GM18517 (cell line): Measurements from ENCODE around the gene ANKRD33.

Experiments used
- ATAC-seq: cut with Tn5 transposase; IDR thresholded peaks from one replicate; pipeline ENCODE4 v1.9.1; 2021; ENCODE audit warnings: mild to moderate bottlenecking, moderate library complexity; ENCODE audit not compliant: unreplicated experiment

ANKRD33 gene

GRCh38 chr12:51855586-51856428 lies 32.1 kb upstream of the ANKRD33 start:
- ATAC-seq: no peak

- ATAC-seq: no peak
Measured at GRCh38 chr12:51860986-51861385, 26.9 kb upstream of the ANKRD33 start.

DNA sequence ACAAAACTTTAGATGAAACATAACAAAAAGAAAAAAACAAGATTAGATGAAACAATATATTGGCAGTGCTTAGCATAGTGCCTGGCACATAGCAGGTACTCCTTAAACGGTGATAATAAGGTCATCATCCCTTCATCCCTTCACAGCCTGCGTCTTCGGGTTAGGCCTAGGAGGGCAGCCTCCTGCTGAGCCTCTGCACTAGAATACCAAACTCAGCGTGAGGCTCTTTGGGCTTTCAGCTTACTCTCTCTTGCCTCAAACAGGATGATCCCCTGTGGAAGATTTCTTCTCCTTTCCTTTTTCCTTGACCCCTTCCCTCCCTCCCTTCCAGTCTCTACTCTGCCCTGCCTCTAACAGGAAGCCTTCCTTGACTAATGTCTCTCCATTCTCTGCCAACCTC lies 25.0 kb upstream of the ANKRD33 start:
- no peak for ATAC-seq

GRCh38 chr12:51863363-51863932 lies 24.5 kb upstream of the ANKRD33 start:
- no peak for ATAC-seq

GRCh38 chr12:51863933-51864832 lies 23.7 kb upstream of the ANKRD33 start:
- no peak for ATAC-seq

DNA sequence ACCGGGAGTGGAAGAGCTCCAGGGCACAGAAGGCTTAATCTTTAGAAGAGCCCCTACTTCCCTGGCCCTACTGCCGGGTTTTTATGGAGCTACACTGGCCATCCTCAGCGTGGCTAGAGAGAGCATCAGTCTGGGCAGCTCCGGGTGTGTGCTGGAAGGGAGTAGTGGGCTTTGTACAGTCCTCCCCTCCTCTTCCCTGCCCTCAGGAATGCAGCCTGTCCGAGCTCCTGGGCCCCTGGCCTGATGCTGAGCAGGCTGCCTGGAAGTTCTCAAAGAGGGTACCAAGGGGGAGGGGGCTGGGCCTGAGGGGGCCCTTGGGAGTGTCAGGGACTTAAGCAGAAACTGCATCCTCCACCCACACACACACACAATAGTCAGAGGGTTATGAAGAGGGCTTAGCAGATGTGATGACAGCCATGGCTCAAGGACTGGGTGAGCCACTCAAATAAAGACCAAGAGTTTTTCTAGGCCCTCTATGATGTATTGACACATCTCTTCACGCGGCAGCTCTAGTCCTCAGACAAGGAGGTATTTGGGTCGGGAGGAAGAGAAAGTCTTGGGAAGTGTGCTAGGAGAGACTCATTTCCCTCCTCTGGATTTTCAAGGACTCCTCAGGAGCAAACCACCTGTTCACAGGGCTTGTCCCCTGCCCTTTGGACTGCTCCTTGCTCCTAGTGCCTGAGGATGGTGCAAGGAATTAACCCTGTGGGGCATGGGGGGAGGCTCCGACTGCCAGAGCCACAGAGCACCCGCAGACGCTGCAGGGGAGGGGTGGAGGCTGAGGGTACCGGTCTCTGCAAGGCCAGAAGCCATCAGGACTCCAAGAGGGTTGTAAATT lies 22.9 kb upstream of the ANKRD33 start:
- ATAC-seq: no peak

- no peak for ATAC-seq
Measured at GRCh38 chr12:51865757-51866270, 22.1 kb upstream of the ANKRD33 start.

DNA sequence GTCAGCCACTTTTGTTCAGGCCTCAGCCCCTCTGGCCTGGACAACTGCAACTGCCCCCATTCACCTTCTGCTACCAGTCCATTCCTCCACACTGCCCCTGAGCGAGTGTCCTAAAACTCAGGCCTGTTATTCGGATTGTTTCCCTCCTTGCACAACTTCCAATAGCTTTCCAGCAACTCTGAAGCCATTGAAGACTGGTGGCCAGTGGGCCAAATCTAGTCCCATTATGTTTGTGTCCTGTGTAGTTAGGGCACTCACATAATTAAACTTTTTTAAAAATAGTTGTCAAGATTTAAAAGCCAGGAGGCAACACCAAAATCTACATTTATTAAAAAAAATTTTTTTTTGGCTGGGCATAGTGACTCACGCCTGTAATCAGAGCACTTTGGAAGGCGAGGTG lies 21.6 kb upstream of the ANKRD33 start:
- ATAC-seq: no peak

GRCh38 chr12:51866762-51867161 lies 21.1 kb upstream of the ANKRD33 start:
- no peak for ATAC-seq

- ATAC-seq: no peak
Measured at GRCh38 chr12:51867371-51867770, 20.5 kb upstream of the ANKRD33 start.

DNA sequence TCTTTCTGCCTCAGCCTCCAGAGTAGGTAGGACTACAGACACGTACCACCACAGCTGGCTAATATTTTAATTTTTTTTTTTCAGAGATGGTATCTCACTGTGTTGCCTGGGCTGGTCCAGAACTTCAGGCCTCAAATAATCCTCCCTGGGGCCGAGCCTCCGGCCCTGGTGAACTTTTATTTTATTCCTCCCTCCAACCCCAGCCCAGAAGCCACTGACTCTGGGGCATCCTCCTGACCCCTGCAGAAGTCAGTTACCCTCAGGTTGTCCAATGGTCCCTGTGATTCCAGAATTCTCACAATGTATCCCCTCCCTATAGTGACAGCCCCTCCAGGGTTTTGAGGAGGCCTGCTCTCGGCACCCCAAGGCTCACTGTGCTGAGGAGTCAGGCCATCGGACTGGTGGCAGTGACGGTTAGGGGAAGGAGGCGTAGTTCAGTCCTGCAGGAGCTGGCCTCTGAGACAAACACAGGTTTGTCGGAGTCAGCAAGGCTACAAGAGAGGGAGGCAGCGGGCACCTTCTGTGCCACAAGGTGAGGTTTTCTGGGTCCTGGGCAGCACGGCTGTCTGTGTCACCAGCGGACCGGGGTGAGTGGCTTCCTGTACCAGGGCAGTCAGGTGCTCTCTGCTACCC lies 20.0 kb upstream of the ANKRD33 start:
- ATAC-seq: no peak

- no peak for ATAC-seq
Measured at GRCh38 chr12:51868821-51869495, 18.9 kb upstream of the ANKRD33 start.

DNA sequence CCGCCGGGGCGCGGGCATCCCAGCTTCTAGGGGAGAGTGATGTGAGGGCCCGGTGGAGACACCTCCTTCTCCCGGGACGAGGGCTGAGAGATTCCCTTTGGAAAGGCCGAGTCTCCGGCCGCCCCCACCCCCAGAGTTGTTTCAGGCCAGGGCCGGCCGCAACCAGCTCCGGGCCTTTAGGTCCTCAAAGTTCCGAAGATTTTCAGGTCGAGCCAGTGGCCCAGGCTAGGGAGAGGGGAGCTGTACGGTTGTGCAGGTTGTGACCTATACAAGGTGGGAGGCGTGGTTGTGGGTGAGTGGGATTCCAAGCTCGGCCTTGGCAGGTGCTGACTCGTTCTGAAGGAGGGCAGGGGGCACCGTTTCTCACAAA lies 18.4 kb upstream of the ANKRD33 start:
- no peak for ATAC-seq

DNA sequence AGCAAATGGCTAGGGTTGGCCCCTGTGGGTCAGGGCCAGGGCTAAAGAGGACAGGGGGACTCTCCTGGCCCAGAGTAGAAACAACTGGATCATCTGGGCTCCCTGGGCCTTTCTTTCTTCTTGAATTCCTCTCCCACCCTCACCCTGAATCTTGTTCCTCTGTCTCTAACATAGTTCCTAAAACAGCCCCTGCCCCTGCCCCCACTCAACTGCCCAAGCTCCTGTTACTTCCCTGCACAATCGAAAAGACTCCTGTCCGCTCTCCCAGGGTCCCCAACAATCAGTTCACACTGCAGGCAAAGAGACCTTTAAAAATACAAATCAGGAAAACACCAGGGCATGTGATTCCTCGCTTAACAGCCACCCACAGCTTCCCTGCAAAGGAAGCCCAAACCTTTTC lies 18.0 kb upstream of the ANKRD33 start:
- no peak for ATAC-seq

- no peak for ATAC-seq
Measured at GRCh38 chr12:51870504-51870903, 17.4 kb upstream of the ANKRD33 start.

DNA sequence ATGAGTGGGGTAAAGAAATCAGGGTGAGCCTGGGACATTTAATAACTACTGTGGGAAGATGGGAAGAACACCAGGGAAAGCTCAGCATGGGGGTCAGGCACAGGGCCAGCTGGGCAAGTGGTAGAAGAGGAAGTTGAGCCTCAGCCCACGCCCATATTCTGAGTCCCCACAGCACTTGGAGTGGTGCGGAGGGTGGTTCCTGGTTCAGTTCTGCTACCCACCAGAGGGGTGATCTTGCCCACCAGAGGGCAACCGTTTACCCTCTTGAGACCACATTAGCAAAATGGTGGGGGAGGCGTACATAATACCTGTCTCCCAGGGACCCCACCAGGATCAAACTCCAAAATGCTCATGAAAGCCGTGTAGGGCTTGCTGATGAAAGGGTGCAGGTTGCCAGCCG lies 16.8 kb upstream of the ANKRD33 start:
- ATAC-seq: no peak

DNA sequence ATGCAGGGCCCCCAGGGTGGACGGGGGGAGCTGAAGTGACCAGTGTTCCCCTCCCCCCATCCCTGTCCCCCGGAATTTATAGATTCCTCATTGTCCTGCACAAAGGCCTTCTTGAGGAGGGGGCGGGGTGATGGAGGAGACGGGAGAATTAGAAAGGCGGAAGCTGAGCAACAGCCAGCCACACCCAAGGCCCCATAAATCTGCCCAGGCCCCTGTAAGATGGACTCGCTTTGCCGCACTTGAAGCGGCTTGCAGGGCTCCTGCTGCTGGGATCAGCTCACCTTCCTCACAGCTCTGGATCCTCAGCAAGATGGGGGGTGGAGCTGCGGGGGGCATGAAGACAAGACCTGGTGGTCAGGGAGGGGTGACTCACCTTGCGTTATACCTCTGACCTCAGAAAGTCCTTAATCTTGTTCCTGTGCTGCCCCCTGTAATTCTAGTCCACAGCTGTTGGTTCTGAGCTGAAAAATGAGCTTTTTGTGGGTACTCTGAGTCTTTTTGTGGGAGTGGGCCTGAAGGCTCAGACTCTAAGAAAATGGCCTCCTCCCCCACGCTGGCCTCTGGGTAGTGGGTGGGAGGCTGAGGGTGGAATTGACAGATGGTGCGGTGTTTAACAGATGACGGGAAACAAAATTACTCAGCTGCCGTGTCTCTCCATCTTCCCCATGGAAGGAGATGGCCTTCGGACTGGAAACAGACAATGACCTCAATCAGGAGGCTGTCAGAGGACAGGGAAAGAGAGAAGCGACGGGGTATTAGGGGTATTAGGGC lies 15.8 kb upstream of the ANKRD33 start:
- ATAC-seq: no peak

- ATAC-seq: no peak
Measured at GRCh38 chr12:51872689-51872981, 15.3 kb upstream of the ANKRD33 start.
